Stimulated activated naive CD8-positive, alpha-beta T cell treated with anti-CD3 and anti-CD28 coated beads, Interleukin-15, amount 100 ng/mL, for 72 hours (primary cell): Measurements from ENCODE around the gene CDC42EP3.

Experiments
- ATAC-seq: fragments of 150-1000 bp; cut with Tn5 transposase; 2 replicates; pipeline ENCODE4 v1.10.0; 2021; ENCODE audit warnings: mild to moderate bottlenecking, moderate library complexity
- DNase-seq, 2 donors: peaks; one replicate each; pipeline ENCODE4 v3.0.0; 2021 to 2022
- H3K27ac Mint-ChIP-seq, 2 donors: one replicate each; pipeline ENCODE4 v1.8.0; 2022; ENCODE audit warnings: mild to moderate bottlenecking in 2 of 2, mixed read lengths in 2 of 2, moderate library complexity in 2 of 2
- H3K27me3 Mint-ChIP-seq: one replicate; pipeline ENCODE4 v1.8.0; 2022; ENCODE audit warnings: mixed read lengths
- H3K4me1 Mint-ChIP-seq: one replicate; pipeline ENCODE4 v1.8.0; 2022; ENCODE audit warnings: mild to moderate bottlenecking, mixed read lengths
- H3K4me3 Mint-ChIP-seq, 2 donors: one replicate each; pipeline ENCODE4 v1.8.0; 2022; ENCODE audit warnings: mild to moderate bottlenecking in 2 of 2, mixed read lengths in 2 of 2, moderate library complexity in 1 of 2
- H3K9me3 Mint-ChIP-seq, 2 donors: one replicate each; pipeline ENCODE4 v1.8.0; 2022; ENCODE audit warnings: mixed read lengths in 2 of 2

CDC42EP3 gene

GRCh38 chr2:37692711-37693110 is 21.3 kb upstream of the CDC42EP3 start:
- DNase-seq (no peak), ATAC-seq (no peak)
- Mint-ChIP-seq H3K4me3 (no peak overlapping the region), H3K27ac (no peak overlapping the region), H3K4me1 (no peaks in the 10 kb centered on the region), H3K9me3 (peaks cover 0 to 4% of the 10 kb centered on the region in 2 donors), H3K27me3 (no peaks in the 10 kb centered on the region)

GRCh38 chr2:37689751-37690150 is 18.3 kb upstream of the CDC42EP3 start:
- no peak for DNase-seq
- no peak for ATAC-seq
- Mint-ChIP-seq H3K27me3 (no peaks in the 10 kb centered on the region), H3K4me3 (no peak overlapping the region), H3K9me3 (peaks cover 0 to 8% of the 10 kb centered on the region in 2 donors), H3K4me1 (peaks cover 4% of the 10 kb centered on the region), H3K27ac (no peak overlapping the region)

- Mint-ChIP-seq H3K4me3 (no peak overlapping the region), H3K4me1 (peaks cover 12% of the 10 kb centered on the region), H3K27ac (no peak overlapping the region), H3K9me3 (peaks cover 0 to 11% of the 10 kb centered on the region in 2 donors), H3K27me3 (no peaks in the 10 kb centered on the region)
- DNase-seq: no peak
- no peak for ATAC-seq
Observed at GRCh38 chr2:37688771-37689468, 17.5 kb upstream of the CDC42EP3 start.

GRCh38 chr2:37686792-37687526 is 15.5 kb upstream of the CDC42EP3 start:
- no peaks in the 10 kb centered on the region for H3K27me3 Mint-ChIP-seq
- peak overlapping the region in 1 of 2 donors; percentile 78 for H3K27ac Mint-ChIP-seq
- DNase-seq (no peak), ATAC-seq (peak; percentile 79)
- H3K4me1 Mint-ChIP-seq: peaks cover 31% of the 10 kb centered on the region
- no peak overlapping the region for H3K4me3 Mint-ChIP-seq
- H3K9me3 Mint-ChIP-seq: peaks cover 7 to 24% of the 10 kb centered on the region in 2 donors

GRCh38 chr2:37684809-37685208 is 13.4 kb upstream of the CDC42EP3 start:
- Mint-ChIP-seq H3K4me3 (no peak overlapping the region), H3K9me3 (peaks cover 15 to 28% of the 10 kb centered on the region in 2 donors), H3K27me3 (no peaks in the 10 kb centered on the region), H3K4me1 (peaks cover 31% of the 10 kb centered on the region), H3K27ac (no peak overlapping the region)
- DNase-seq (no peak), ATAC-seq (no peak)

GRCh38 chr2:37683921-37684780 is 12.7 kb upstream of the CDC42EP3 start:
- peaks cover 31% of the 10 kb centered on the region for H3K4me1 Mint-ChIP-seq
- peaks cover 15 to 28% of the 10 kb centered on the region in 2 donors for H3K9me3 Mint-ChIP-seq
- ATAC-seq (peak; percentile 86), DNase-seq (no peak)
- H3K27ac Mint-ChIP-seq: peak overlapping the region; percentile 72 to 94
- no peaks in the 10 kb centered on the region for H3K27me3 Mint-ChIP-seq
- peak overlapping the region; percentile 22 to 28 for H3K4me3 Mint-ChIP-seq

GRCh38 chr2:37683241-37683640 is 11.8 kb upstream of the CDC42EP3 start:
- Mint-ChIP-seq H3K4me1 (peaks cover 31% of the 10 kb centered on the region), H3K27me3 (no peaks in the 10 kb centered on the region), H3K9me3 (peaks cover 15 to 25% of the 10 kb centered on the region in 2 donors), H3K27ac (peak overlapping the region in 1 of 2 donors; percentile 94), H3K4me3 (no peak overlapping the region)
- no peak for DNase-seq
- ATAC-seq: no peak

- peaks cover 31% of the 10 kb centered on the region for H3K4me1 Mint-ChIP-seq
- ATAC-seq: no peak
- no peak for DNase-seq
- no peaks in the 10 kb centered on the region for H3K27me3 Mint-ChIP-seq
- H3K9me3 Mint-ChIP-seq: peaks cover 15 to 24% of the 10 kb centered on the region in 2 donors
- peak overlapping the region; percentile 0 to 53 for H3K27ac Mint-ChIP-seq
- H3K4me3 Mint-ChIP-seq: peak overlapping the region; percentile 25 to 40
Observed at GRCh38 chr2:37682473-37682872, 11.0 kb upstream of the CDC42EP3 start.

- no peak overlapping the region for H3K27ac Mint-ChIP-seq
Observed at GRCh38 chr2:37681587-37681986, 10.1 kb upstream of the CDC42EP3 start.

GRCh38 chr2:37679072-37679695 is 7.7 kb upstream of the CDC42EP3 start:
- no peaks in the 10 kb centered on the region for H3K27me3 Mint-ChIP-seq
- peaks cover 36% of the 10 kb centered on the region for H3K4me1 Mint-ChIP-seq
- H3K9me3 Mint-ChIP-seq: peaks cover 15 to 18% of the 10 kb centered on the region in 2 donors
- no peak overlapping the region for H3K4me3 Mint-ChIP-seq
- no peak overlapping the region for H3K27ac Mint-ChIP-seq
- no peak for DNase-seq
- ATAC-seq: no peak

More at GRCh38 chr2:37681587-37681986, 10.1 kb upstream of the CDC42EP3 start:
- Mint-ChIP-seq H3K27me3 (no peaks in the 10 kb centered on the region), H3K4me3 (no peak overlapping the region), H3K9me3 (peaks cover 15 to 24% of the 10 kb centered on the region in 2 donors), H3K4me1 (peaks cover 31% of the 10 kb centered on the region)
- no peak for DNase-seq
- ATAC-seq: no peak

- DNase-seq: no peak
Observed at GRCh38 chr2:37676274-37676673, 4.8 kb upstream of the CDC42EP3 start.

GRCh38 chr2:37674946-37675345 is 3.5 kb upstream of the CDC42EP3 start:
- Mint-ChIP-seq H3K4me1 (peaks cover 34% of the 10 kb centered on the region), H3K4me3 (no peak overlapping the region), H3K27me3 (no peaks in the 10 kb centered on the region), H3K27ac (no peak overlapping the region), H3K9me3 (no peaks in the 10 kb centered on the region)
- no peak for ATAC-seq
- DNase-seq: no peak

More at GRCh38 chr2:37676274-37676673, 4.8 kb upstream of the CDC42EP3 start:
- ATAC-seq: no peak
- Mint-ChIP-seq H3K4me3 (no peak overlapping the region), H3K27me3 (no peaks in the 10 kb centered on the region), H3K27ac (no peak overlapping the region), H3K9me3 (peaks cover 1 to 3% of the 10 kb centered on the region in 2 donors), H3K4me1 (peaks cover 25% of the 10 kb centered on the region)

- H3K4me1 Mint-ChIP-seq: peaks cover 53% of the 10 kb centered on the region
- DNase-seq (no peak), ATAC-seq (no peak)
- H3K9me3 Mint-ChIP-seq: no peaks in the 10 kb centered on the region
- H3K4me3 Mint-ChIP-seq: peak overlapping the region; percentile 91
- H3K27ac Mint-ChIP-seq: peak overlapping the region; percentile 85 to 97
- H3K27me3 Mint-ChIP-seq: no peaks in the 10 kb centered on the region
Observed at GRCh38 chr2:37672870-37673184, 1.4 kb upstream of the CDC42EP3 start.

GRCh38 chr2:37672104-37672869 is 845 bp upstream of the CDC42EP3 start:
- Mint-ChIP-seq H3K4me3 (peak overlapping the region; percentile 91), H3K27ac (peak overlapping the region; percentile 88 to 97), H3K9me3 (no peaks in the 10 kb centered on the region), H3K4me1 (peaks cover 57% of the 10 kb centered on the region), H3K27me3 (no peaks in the 10 kb centered on the region)
- ATAC-seq: peak; percentile 56
- DNase-seq: peak; percentile 77 to 78

GRCh38 chr2:37671816-37672103 is 318 bp upstream of the CDC42EP3 start:
- no peak for DNase-seq
- Mint-ChIP-seq H3K27ac (peak overlapping the region; percentile 88 to 97), H3K27me3 (no peaks in the 10 kb centered on the region), H3K9me3 (no peaks in the 10 kb centered on the region), H3K4me1 (peaks cover 62% of the 10 kb centered on the region), H3K4me3 (peak overlapping the region; percentile 91)
- peak; percentile 26 for ATAC-seq
